ENCODE measurements around the gene ENDOD1. TPM values are rescaled to one million over a fixed set of nuclear protein-coding genes. Genes with fewer than 3 reads are reported as not detected.

Gene ENDOD1
- total RNA-seq, 1 donor from 2014 or later, result 38.4 TPM

DNA sequence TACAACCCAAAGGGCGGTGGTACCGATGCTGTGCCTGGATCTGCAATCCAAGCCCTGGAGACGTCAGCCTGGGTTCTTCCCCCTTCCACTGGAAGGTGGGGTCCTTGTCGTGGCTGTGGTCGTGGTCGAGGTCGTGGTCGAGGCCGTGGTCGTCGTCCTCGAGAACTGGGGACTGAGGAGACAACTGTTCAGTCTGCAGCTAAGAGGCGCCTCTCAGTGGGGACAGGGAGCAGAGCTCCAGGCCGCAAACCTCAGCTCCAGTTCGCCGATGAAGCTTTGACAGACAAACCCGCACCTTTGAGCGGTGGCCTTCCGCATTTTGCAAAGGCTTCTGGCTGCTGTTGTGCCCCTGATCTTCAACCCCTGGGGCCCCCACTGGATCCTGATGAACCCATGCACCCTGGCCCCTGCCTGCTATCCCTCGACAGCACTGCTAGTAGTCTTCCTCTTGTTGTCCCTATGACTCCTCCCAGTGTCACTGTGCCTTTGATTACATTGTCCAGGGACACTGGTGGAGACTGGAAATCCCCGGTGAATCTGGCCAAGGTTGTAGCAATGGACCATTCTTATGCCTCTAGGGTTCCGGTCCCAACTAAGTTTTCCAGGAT lies 38.9 kb upstream of the ENDOD1 start:
- H3K27me3 ChIP-seq (ENCODE audit: control insufficient read depth, insufficient read depth, low read length), result no peaks in the 10 kb centered on the region
- TF ChIP-seq CTCF (IDR thresholded peaks at IDR 0.05; ENCODE audit: insufficient read depth, low read length, poor library complexity, severe bottlenecking), result no peak
- no peak overlapping the region for H3K4me3 ChIP-seq (ENCODE audit: low read depth, low read length)

GRCh38 chr11:95054356-95054755 lies 35.3 kb upstream of the ENDOD1 start:
- no peak for TF ChIP-seq CTCF (IDR thresholded peaks at IDR 0.05; ENCODE audit: insufficient read depth, low read length, poor library complexity, severe bottlenecking)
- Histone ChIP-seq H3K36me3 (ENCODE audit: control insufficient read depth, insufficient read depth, low read length) (no peaks in the 10 kb centered on the region), H3K27me3 (ENCODE audit: control insufficient read depth, insufficient read depth, low read length) (no peaks in the 10 kb centered on the region), H3K4me3 (ENCODE audit: low read depth, low read length) (no peak overlapping the region)
- no peak for DNase-seq (ENCODE audit: low read depth)

More for the DNA sequence above, 38.9 kb upstream of the ENDOD1 start:
- no peaks in the 10 kb centered on the region for H3K36me3 ChIP-seq (ENCODE audit: control insufficient read depth, insufficient read depth, low read length)
- no peak for DNase-seq (ENCODE audit: low read depth)

- no peaks in the 10 kb centered on the region for H3K27me3 ChIP-seq (ENCODE audit: control insufficient read depth, insufficient read depth, low read length)
- H3K36me3 ChIP-seq (ENCODE audit: control insufficient read depth, insufficient read depth, low read length), result no peaks in the 10 kb centered on the region
- H3K4me3 ChIP-seq (ENCODE audit: low read depth, low read length), result no peak overlapping the region
- no peak for DNase-seq (ENCODE audit: low read depth)
- TF ChIP-seq CTCF (IDR thresholded peaks at IDR 0.05; ENCODE audit: insufficient read depth, low read length, poor library complexity, severe bottlenecking), result no peak
Measured at GRCh38 chr11:95055283-95055897, 34.3 kb upstream of the ENDOD1 start.

DNA sequence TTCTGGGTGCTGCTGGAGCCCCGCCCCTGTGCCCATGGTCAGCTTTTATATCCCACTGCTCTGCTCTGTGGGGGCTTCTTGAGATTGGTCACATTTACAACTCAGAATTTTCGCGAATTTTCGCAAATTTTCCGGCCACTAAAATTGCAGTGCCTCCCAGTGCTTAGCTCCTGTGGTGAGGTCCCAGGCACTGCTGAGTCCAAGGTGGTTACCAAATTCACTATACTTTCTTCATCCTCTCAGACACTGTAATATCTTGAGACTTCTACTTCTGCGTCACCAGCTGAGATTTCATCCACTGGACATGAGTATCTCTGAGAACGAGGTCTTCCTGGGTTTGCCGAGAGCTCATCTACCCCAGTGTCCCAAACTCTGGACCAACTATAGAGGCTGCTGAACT lies 31.7 kb upstream of the ENDOD1 start:
- no peaks in the 10 kb centered on the region for H3K36me3 ChIP-seq (ENCODE audit: control insufficient read depth, insufficient read depth, low read length)
- no peak overlapping the region for H3K4me3 ChIP-seq (ENCODE audit: low read depth, low read length)
- DNase-seq (ENCODE audit: low read depth), result no peak
- no peak for TF ChIP-seq CTCF (IDR thresholded peaks at IDR 0.05; ENCODE audit: insufficient read depth, low read length, poor library complexity, severe bottlenecking)
- H3K27me3 ChIP-seq (ENCODE audit: control insufficient read depth, insufficient read depth, low read length), result no peaks in the 10 kb centered on the region

- DNase-seq (ENCODE audit: low read depth), result no peak
- no peak overlapping the region for H3K4me3 ChIP-seq (ENCODE audit: low read depth, low read length)
- TF ChIP-seq CTCF (IDR thresholded peaks at IDR 0.05; ENCODE audit: insufficient read depth, low read length, poor library complexity, severe bottlenecking), result no peak
- H3K36me3 ChIP-seq (ENCODE audit: control insufficient read depth, insufficient read depth, low read length), result no peaks in the 10 kb centered on the region
- H3K27me3 ChIP-seq (ENCODE audit: control insufficient read depth, insufficient read depth, low read length), result no peaks in the 10 kb centered on the region
Measured at GRCh38 chr11:95058621-95059020, 31.0 kb upstream of the ENDOD1 start.

DNA sequence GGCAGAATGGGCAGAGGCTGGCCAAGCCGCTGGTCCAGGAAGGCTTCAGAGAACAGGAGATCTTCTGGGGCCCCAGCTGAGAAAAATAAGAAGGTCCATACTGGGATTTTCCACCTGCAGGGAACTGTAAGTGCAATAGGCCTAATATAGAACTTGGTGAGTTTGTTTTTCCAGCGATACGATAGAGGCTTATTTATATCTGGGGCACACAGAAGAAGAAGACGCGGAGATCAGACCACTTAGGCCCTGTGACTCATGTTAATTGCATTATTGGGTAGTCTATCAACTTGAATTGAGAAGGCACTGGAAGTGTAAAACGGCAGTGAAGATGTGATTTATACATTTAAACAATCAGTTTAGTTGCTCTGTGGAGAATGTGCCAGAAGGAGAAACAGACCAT lies 30.6 kb upstream of the ENDOD1 start:
- Histone ChIP-seq H3K27me3 (ENCODE audit: control insufficient read depth, insufficient read depth, low read length) (no peaks in the 10 kb centered on the region), H3K4me3 (ENCODE audit: low read depth, low read length) (no peak overlapping the region), H3K36me3 (ENCODE audit: control insufficient read depth, insufficient read depth, low read length) (no peaks in the 10 kb centered on the region)
- no peak for TF ChIP-seq CTCF (IDR thresholded peaks at IDR 0.05; ENCODE audit: insufficient read depth, low read length, poor library complexity, severe bottlenecking)
- DNase-seq (ENCODE audit: low read depth), result no peak

Data from kidney epithelial cell (primary cell).